Liver (tissue), 9 donors: ENCODE results near the gene PDP2. TPM values are rescaled to one million over a fixed set of nuclear protein-coding genes. Genes with fewer than 3 reads are reported as not detected.

Experiments
- DNase-seq: peaks from one replicate; pipeline ENCODE4 v3.0.0-alpha.2; 2017; ENCODE audit warnings: low spot score
- H3K27ac ChIP-seq, 2 donors: one replicate each; pipeline ENCODE4 v1.7.0; 2013; ENCODE audit warnings: inconsistent platforms in 2 of 2, low read length in 2 of 2, control low read depth in 1 of 2, low read depth in 1 of 2, mild to moderate bottlenecking in 1 of 2
- H3K27me3 ChIP-seq, 4 donors: one replicate each; pipeline versions ENCODE4 v1.6.1 to v1.7.0; 2013; ENCODE audit warnings: low read length in 3 of 4, inconsistent platforms in 1 of 4, mild to moderate bottlenecking in 1 of 4, moderate library complexity in 1 of 4; ENCODE audit not compliant: control insufficient read depth in 4 of 4, insufficient read depth in 4 of 4
- H3K36me3 ChIP-seq, 4 donors: one replicate each; pipeline versions ENCODE4 v1.6.1 to v1.7.0; 2013; ENCODE audit warnings: low read length in 3 of 4, mild to moderate bottlenecking in 3 of 4, low read depth in 1 of 4, moderate library complexity in 1 of 4; ENCODE audit not compliant: control insufficient read depth in 4 of 4, insufficient read depth in 3 of 4
- H3K4me1 ChIP-seq, 4 donors: one replicate each; pipeline versions ENCODE4 v1.6.1 to v1.7.0; 2013; ENCODE audit warnings: low read length in 3 of 4, mild to moderate bottlenecking in 3 of 4, moderate library complexity in 1 of 4; ENCODE audit not compliant: control insufficient read depth in 4 of 4, insufficient read depth in 4 of 4
- H3K4me3 ChIP-seq, 3 donors: one replicate each; pipeline versions ENCODE4 v1.6.1 to v1.7.0; 2013; ENCODE audit warnings: low read length in 3 of 3, control low read depth in 1 of 3, low read depth in 1 of 3, mild to moderate bottlenecking in 1 of 3
- H3K9ac ChIP-seq, 2 donors: one replicate each; pipeline ENCODE4 v1.7.0; 2013; ENCODE audit warnings: low read length in 2 of 2, mild to moderate bottlenecking in 2 of 2, moderate library complexity in 2 of 2, control low read depth in 1 of 2, low read depth in 1 of 2
- H3K9me3 ChIP-seq, 4 donors: one replicate each; pipeline versions ENCODE4 v1.6.1 to v1.7.0; 2013; ENCODE audit warnings: low read length in 3 of 4; ENCODE audit not compliant: control insufficient read depth in 4 of 4
- EGR1 ChIP-seq, 2 donors: IDR thresholded peaks; 2 replicates each; pipeline ENCODE4 v1.6.1; 2016 to 2018; ENCODE audit warnings: antibody characterized with exemption in 2 of 2, low read depth in 2 of 2
- FOXA1 ChIP-seq: IDR thresholded peaks from 2 replicates; pipeline ENCODE4 v1.6.1; 2016; ENCODE audit warnings: antibody characterized with exemption
- FOXA2 ChIP-seq: IDR thresholded peaks from 2 replicates; pipeline ENCODE4 v1.6.1; 2016; ENCODE audit warnings: antibody characterized with exemption
- GABPA ChIP-seq, 2 donors: IDR thresholded peaks in 1 of 2; conservative IDR thresholded peaks in 1 of 2; 2 replicates each; pipeline ENCODE4 v1.6.1; 2016; ENCODE audit warnings: antibody characterized with exemption in 2 of 2, mild to moderate bottlenecking in 1 of 2, moderate library complexity in 1 of 2
- HNF4A ChIP-seq, 2 donors: conservative IDR thresholded peaks; 2 replicates each; pipeline ENCODE4 v1.6.1; 2016; ENCODE audit warnings: antibody characterized with exemption in 2 of 2, mild to moderate bottlenecking in 2 of 2
- NR2F2 ChIP-seq: IDR thresholded peaks from 2 replicates; pipeline ENCODE4 v1.6.1; 2016; ENCODE audit warnings: antibody characterized with exemption
- RAD21 ChIP-seq, 2 donors: IDR thresholded peaks; 2 replicates each; pipeline ENCODE4 v1.6.1; 2016; ENCODE audit warnings: antibody characterized with exemption in 2 of 2, mild to moderate bottlenecking in 2 of 2
- RXRA ChIP-seq, 2 donors: IDR thresholded peaks; 2 replicates each; pipeline ENCODE4 v1.6.1; 2017 to 2018; ENCODE audit warnings: antibody characterized with exemption in 2 of 2, mild to moderate bottlenecking in 1 of 2
- SP1 ChIP-seq: IDR thresholded peaks from 2 replicates; pipeline ENCODE4 v1.6.1; 2018; ENCODE audit warnings: antibody characterized with exemption, mild to moderate bottlenecking
- TAF1 ChIP-seq: conservative IDR thresholded peaks from 2 replicates; pipeline ENCODE4 v1.6.1; 2016; ENCODE audit warnings: antibody characterized with exemption, mild to moderate bottlenecking
- YY1 ChIP-seq: IDR thresholded peaks from 2 replicates; pipeline ENCODE4 v1.6.1; 2016; ENCODE audit warnings: antibody characterized with exemption, mild to moderate bottlenecking
- WGBS: extraction: QIAGEN DNeasy Blood & Tissue Kit; methylation state at CpG from one replicate; pipeline ENCODE4 v1.1.7; 2013; 5-methylcytosine and 5-hydroxymethylcytosine counted together
- polyA plus RNA-seq, 2 donors: library from polyadenylated mRNA; stranded (reverse) in 1 of 2; unstranded in 1 of 2; fragments of 200-250 nt in 1 of 2; fragments of >200 nt in 1 of 2; fragmentation: Nextera tagmentation in 1 of 2; extraction: Ambion mirVana in 1 of 2; gene quantifications; one replicate each; pipeline versions ENCODE4 v1.2.1 to v1.2.3, GENCODE V29; 2013 to 2015
- total RNA-seq, 2 donors: library from RNA; depleted of rRNA; stranded (reverse); fragments of >200 nt; gene quantifications; one replicate each; pipeline ENCODE4 v1.2.3, GENCODE V29; 2014
- TF ChIP-seq, protein P1 (sequence below): IDR thresholded peaks from 2 replicates; pipeline ENCODE4 v1.6.1; 2016; ENCODE audit warnings: antibody characterized with exemption, mild to moderate bottlenecking
- TF ChIP-seq, protein P2 (sequence below): fragments of 150-350 bp; IDR thresholded peaks from 2 replicates; pipeline ENCODE4 v1.5.1; 2017; ENCODE audit warnings: improper control_type of control experiment, low read depth, low read length; ENCODE audit not compliant: missing input control
- donor health status: healthy.
- donor health status: healthy.
- donor health status: healthy.
- donor health status: healthy.
- donor health status: healthy.

The PDP2 gene
- total and polyA plus RNA-seq, 4 donors, result 2.3 to 9.4 (median 6.1) TPM

DNA sequence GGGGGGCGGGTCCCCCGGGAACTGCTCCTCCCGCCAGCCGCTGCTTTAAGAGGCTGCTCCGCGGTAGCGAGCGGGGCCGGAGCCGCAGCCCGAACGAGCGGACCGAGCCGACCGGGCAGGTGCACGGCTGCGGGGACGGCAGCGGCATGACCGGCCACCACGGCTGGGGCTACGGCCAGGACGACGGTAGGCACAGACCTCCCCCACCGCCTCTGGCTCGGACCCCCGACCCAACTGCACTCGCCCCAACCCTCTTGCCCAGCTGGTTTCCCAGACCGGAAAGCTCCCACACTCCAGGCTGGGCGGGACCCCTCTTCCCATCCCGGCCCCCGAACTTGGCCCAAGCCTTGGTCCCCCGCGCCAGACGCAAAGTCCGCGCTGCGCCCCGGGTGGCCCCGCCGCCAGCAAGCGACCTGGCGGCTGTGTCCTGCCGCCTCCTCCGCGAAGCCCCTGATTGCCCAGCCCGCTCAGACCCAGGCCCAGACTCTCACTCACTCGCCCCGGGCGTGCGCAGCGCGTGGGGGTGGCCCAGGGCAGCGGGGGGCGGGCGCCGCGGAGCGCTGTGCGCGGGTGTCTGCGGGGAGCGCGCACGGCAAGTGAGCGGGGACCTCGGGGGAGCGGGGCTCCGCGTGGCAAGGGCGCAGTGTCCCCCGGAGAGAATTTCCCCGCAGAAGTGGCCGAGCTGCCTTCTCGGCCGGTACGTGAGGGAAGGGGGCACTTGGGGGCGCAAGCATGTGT lies 35.8 kb upstream of the PDP2 start, which contains the start of gene CA7 (continued):
- TF ChIP-seq HNF4A (conservative IDR thresholded peaks at IDR 0.05) (no peak), YY1 (no peak)
- TF ChIP-seq, protein P1, sequence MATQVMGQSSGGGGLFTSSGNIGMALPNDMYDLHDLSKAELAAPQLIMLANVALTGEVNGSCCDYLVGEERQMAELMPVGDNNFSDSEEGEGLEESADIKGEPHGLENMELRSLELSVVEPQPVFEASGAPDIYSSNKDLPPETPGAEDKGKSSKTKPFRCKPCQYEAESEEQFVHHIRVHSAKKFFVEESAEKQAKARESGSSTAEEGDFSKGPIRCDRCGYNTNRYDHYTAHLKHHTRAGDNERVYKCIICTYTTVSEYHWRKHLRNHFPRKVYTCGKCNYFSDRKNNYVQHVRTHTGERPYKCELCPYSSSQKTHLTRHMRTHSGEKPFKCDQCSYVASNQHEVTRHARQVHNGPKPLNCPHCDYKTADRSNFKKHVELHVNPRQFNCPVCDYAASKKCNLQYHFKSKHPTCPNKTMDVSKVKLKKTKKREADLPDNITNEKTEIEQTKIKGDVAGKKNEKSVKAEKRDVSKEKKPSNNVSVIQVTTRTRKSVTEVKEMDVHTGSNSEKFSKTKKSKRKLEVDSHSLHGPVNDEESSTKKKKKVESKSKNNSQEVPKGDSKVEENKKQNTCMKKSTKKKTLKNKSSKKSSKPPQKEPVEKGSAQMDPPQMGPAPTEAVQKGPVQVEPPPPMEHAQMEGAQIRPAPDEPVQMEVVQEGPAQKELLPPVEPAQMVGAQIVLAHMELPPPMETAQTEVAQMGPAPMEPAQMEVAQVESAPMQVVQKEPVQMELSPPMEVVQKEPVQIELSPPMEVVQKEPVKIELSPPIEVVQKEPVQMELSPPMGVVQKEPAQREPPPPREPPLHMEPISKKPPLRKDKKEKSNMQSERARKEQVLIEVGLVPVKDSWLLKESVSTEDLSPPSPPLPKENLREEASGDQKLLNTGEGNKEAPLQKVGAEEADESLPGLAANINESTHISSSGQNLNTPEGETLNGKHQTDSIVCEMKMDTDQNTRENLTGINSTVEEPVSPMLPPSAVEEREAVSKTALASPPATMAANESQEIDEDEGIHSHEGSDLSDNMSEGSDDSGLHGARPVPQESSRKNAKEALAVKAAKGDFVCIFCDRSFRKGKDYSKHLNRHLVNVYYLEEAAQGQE, result no peak

DNA sequence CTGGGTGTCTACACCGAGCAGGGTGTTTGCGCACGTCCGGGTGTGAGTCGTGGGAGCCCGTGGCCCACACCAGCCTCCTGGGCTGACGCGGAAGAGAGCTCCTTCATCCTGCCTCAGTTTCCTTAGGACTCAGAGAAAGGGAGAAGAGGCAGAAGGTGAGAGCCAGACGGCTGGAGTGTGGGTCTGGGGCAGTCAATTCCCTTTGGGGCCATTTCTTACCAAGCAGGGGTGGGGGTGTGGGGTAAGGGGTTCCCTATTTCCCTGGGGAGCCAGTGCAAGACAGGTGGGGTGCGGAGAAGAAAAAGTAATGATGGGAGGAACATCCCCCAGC lies 35.3 kb upstream of the PDP2 start:
- Histone ChIP-seq H3K36me3 (no peaks in the 10 kb centered on the region), H3K9me3 (no peaks in the 10 kb centered on the region), H3K9ac (no peak overlapping the region), H3K27ac (no peak overlapping the region), H3K27me3 (peaks cover 2 to 5% (median 4%) of the 10 kb centered on the region in 4 donors), H3K4me3 (peak overlapping the region in 2 of 3 donors; percentile 6 to 45), H3K4me1 (peaks cover 5 to 9% (median 8%) of the 10 kb centered on the region in 4 donors)
- WGBS, result 15% methylated on average over 10 of the region's 10 CpGs
- no peak for TF ChIP-seq EGR1 (IDR thresholded peaks at IDR 0.05; ENCODE audit: low read depth in 2 of 2)
- TF ChIP-seq FOXA1, result no peak
- no peak for TF ChIP-seq RXRA (IDR thresholded peaks at IDR 0.05)
- TF ChIP-seq TAF1, result no peak
- TF ChIP-seq HNF4A (conservative IDR thresholded peaks at IDR 0.05), result no peak
- TF ChIP-seq RAD21 (IDR thresholded peaks at IDR 0.05), result no peak
- TF ChIP-seq, protein P2, sequence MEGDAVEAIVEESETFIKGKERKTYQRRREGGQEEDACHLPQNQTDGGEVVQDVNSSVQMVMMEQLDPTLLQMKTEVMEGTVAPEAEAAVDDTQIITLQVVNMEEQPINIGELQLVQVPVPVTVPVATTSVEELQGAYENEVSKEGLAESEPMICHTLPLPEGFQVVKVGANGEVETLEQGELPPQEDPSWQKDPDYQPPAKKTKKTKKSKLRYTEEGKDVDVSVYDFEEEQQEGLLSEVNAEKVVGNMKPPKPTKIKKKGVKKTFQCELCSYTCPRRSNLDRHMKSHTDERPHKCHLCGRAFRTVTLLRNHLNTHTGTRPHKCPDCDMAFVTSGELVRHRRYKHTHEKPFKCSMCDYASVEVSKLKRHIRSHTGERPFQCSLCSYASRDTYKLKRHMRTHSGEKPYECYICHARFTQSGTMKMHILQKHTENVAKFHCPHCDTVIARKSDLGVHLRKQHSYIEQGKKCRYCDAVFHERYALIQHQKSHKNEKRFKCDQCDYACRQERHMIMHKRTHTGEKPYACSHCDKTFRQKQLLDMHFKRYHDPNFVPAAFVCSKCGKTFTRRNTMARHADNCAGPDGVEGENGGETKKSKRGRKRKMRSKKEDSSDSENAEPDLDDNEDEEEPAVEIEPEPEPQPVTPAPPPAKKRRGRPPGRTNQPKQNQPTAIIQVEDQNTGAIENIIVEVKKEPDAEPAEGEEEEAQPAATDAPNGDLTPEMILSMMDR, result no peak
- TF ChIP-seq SP1, result no peak
- no peak for TF ChIP-seq GABPA (IDR thresholded peaks at IDR 0.05 in 1 of 2, conservative IDR thresholded peaks at IDR 0.05 in 1 of 2)
- TF ChIP-seq FOXA2, result no peak
- DNase-seq, result no peak

DNA sequence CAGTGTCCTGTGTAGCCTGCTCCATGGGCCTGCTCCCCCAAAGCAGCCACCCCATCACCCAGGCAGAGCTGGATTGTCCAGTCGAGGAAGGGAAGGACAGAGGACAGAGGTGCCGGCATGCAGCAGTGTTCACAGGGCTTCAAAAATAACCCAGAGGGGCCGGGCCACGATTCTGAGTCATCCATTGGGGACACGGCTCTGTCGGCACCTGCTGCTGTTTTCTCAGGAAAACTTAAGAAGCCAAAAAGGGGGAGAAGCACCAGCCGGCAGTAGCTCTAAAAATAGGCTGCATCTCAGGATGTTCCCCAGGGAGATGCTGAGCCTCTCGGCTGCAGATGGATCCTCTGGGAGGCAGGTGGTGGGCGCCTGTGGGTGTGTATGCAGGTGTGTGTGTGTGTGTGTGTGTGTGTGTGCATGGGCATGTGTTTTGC lies 34.5 kb upstream of the PDP2 start:
- Histone ChIP-seq H3K27ac (no peak overlapping the region), H3K36me3 (no peaks in the 10 kb centered on the region), H3K4me3 (no peak overlapping the region), H3K27me3 (peaks cover 2 to 5% (median 4%) of the 10 kb centered on the region in 4 donors), H3K9ac (no peak overlapping the region), H3K9me3 (no peaks in the 10 kb centered on the region), H3K4me1 (peaks cover 5 to 9% (median 8%) of the 10 kb centered on the region in 4 donors)
- 80% methylated on average over 9 of the region's 9 CpGs for WGBS
- no peak for DNase-seq
- TF ChIP-seq SP1 (no peak), NR2F2 (no peak)
